Gastroesophageal sphincter (tissue), 3 donors: ENCODE data around the gene TCAIM.

Experiments used
- POLR2A ChIP-seq, 2 donors: fragments of 450-650 bp; IDR thresholded peaks; one replicate each; pipeline ENCODE4 v1.6.1; 2017; ENCODE audit warnings: antibody characterized with exemption in 2 of 2, mild to moderate bottlenecking in 2 of 2, moderate library complexity in 1 of 2
- POLR2AphosphoS5 ChIP-seq: sonication (generic); formaldehyde crosslinking; IDR thresholded peaks from one replicate; pipeline ENCODE4 v1.6.1; 2017; ENCODE audit warnings: antibody characterized with exemption
- TF ChIP-seq, protein P1 (sequence below), 4 experiments: fragments of 200-600 bp in 2 of 4; fragments of 450-650 bp in 2 of 4; sonication (generic) in 1 of 4; IDR thresholded peaks; one replicate each; pipeline ENCODE4 v1.5.1; 2017 to 2019; ENCODE audit warnings: antibody characterized with exemption in 4 of 4, mild to moderate bottlenecking in 2 of 4, moderate library complexity in 2 of 4

DNA sequence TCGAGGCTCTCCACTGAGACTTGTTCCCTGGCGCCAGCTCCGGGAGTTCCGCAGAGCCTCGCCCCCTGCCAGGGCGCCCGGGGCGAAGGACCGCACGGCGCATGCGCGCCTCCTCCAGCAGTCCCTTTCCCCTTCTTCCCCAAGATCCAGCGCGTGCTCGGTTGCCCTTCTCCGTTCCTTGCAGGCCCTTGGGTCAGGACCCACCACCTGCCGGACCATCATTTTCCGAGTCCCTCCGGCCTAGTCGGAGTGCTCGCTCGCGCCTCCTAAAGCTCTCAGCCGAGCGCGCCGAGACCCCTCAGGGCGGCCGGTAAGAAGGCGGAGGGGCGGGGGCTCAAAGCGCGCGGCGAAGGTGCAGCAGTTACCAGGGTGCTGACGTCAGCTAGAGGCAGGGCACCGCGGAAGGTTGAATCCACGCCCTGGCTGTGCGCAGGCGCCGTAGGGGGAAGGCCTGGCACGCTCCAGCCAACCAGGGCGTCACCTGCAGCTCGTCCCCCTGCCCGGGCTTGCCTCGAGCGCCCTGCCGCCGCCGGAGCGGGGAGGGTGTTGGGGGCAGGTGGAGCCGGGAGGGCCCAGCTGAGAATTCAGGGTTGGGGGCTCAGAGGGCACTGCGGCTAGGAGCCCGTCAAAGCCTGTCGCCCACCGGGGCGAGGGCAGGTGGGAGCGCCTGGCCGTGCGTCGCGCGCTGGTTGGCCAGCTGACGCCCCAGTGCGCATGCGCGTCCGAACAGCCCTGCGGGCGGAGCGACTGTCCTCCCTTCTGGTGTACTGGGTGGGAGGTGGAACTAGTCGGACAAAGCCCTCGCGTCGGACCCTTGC, at the start of gene TCAIM:
- TF ChIP-seq, protein P1, sequence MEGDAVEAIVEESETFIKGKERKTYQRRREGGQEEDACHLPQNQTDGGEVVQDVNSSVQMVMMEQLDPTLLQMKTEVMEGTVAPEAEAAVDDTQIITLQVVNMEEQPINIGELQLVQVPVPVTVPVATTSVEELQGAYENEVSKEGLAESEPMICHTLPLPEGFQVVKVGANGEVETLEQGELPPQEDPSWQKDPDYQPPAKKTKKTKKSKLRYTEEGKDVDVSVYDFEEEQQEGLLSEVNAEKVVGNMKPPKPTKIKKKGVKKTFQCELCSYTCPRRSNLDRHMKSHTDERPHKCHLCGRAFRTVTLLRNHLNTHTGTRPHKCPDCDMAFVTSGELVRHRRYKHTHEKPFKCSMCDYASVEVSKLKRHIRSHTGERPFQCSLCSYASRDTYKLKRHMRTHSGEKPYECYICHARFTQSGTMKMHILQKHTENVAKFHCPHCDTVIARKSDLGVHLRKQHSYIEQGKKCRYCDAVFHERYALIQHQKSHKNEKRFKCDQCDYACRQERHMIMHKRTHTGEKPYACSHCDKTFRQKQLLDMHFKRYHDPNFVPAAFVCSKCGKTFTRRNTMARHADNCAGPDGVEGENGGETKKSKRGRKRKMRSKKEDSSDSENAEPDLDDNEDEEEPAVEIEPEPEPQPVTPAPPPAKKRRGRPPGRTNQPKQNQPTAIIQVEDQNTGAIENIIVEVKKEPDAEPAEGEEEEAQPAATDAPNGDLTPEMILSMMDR (IDR thresholded peaks at IDR 0.05), result no peak
- peak; percentile 81 to 85 for TF ChIP-seq POLR2A (IDR thresholded peaks at IDR 0.05)
- TF ChIP-seq POLR2AphosphoS5, result peak; percentile 97
